Esophagus squamous epithelium (tissue), 5 donors: ENCODE data around the gene SERPINA5. TPM values are rescaled to one million over a fixed set of nuclear protein-coding genes. Genes with fewer than 3 reads are reported as not detected.

Experiments used
- DNase-seq: peaks from one replicate; lab custom pipeline; 2025; lab: John Stamatoyannopoulos, UW
- H3K27ac ChIP-seq, 4 donors: fragments of 200-600 bp; sonication (generic); one replicate each; pipeline ENCODE4 v1.5.1; 2016 to 2019; ENCODE audit warnings: mild to moderate bottlenecking in 1 of 4
- H3K27me3 ChIP-seq, 4 donors: fragments of 200-600 bp; sonication (generic); 1 replicate in 3 of 4; 2 replicates in 1 of 4; pipeline versions ENCODE4 v1.5.1 to v1.6.0; 2017 to 2021; ENCODE audit warnings: antibody characterized with exemption in 1 of 4
- H3K36me3 ChIP-seq, 3 donors: fragments of 200-600 bp; sonication (generic); one replicate each; pipeline ENCODE4 v1.5.1; 2016 to 2019
- H3K4me1 ChIP-seq, 3 donors: fragments of 200-600 bp; sonication (generic); one replicate each; pipeline ENCODE4 v1.5.1; 2017 to 2019
- H3K4me3 ChIP-seq, 4 donors: fragments of 200-600 bp; sonication (generic); 1 replicate in 3 of 4; 2 replicates in 1 of 4; pipeline ENCODE4 v1.5.1; 2016 to 2019; ENCODE audit warnings: mild to moderate bottlenecking in 2 of 4, moderate library complexity in 1 of 4
- H3K9me3 ChIP-seq, 3 donors: fragments of 200-600 bp; sonication (generic); one replicate each; pipeline ENCODE4 v1.5.1; 2016 to 2019
- POLR2A ChIP-seq, 4 donors: fragments of 450-650 bp; IDR thresholded peaks; one replicate each; pipeline ENCODE4 v1.6.1; 2017; ENCODE audit warnings: antibody characterized with exemption in 4 of 4, mild to moderate bottlenecking in 4 of 4, moderate library complexity in 3 of 4
- WGBS, 2 donors: methylation state at CpG; one replicate each; pipeline ENCODE4 v1.1.5; 2018; 5-methylcytosine and 5-hydroxymethylcytosine counted together
- intact Hi-C: fragments of 100-400 bp; cut with DNase I; formaldehyde crosslinking; loops from one replicate; pipeline ENCODE4 v1.15.0; 2022
- total RNA-seq, 4 donors: library from RNA; depleted of rRNA; stranded (reverse); fragments of >200 nt; gene quantifications; one replicate each; pipeline ENCODE4 v1.1.0, GENCODE V29; 2016
- TF ChIP-seq, protein P1 (sequence below), 6 experiments: fragments of 450-650 bp in 4 of 6; fragments of 200-600 bp in 2 of 6; sonication (generic) in 2 of 6; IDR thresholded peaks; one replicate each; pipeline ENCODE4 v1.5.1; 2016 to 2019; ENCODE audit warnings: antibody characterized with exemption in 6 of 6, mild to moderate bottlenecking in 4 of 6, moderate library complexity in 4 of 6
- donor health status: DM: yes; HTN: yes; CAD: no.

Gene SERPINA5
- total RNA-seq, 4 donors from 2014 or later: 0.12 to 0.38 (median 0.35) TPM; not detected in 1

DNA sequence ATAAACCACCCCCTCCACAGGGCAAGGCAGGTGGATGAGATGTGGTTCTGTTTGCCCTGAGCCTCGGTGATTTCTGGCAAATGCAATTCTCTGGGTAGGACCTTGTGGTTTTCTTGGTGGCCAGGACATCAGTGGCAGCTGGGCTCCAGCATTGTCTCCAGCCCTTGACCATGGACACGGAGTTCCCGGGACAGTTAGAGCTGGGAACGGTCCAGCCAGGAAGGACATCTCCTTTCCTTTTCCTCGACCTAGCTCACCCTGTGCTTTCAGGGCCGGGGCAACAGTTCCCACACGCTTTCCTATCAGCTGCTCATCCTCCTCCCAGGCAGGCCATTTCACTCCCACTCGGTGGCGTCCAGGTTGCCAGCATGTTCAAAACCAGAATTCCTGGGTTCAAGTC is 10.8 kb upstream of the SERPINA5 start:
- Histone ChIP-seq H3K9me3 (no peaks in the 10 kb centered on the region), H3K27me3 (no peaks in the 10 kb centered on the region), H3K36me3 (no peaks in the 10 kb centered on the region), H3K4me3 (no peak overlapping the region), H3K27ac (no peak overlapping the region), H3K4me1 (peaks cover 0 to 12% (median 0%) of the 10 kb centered on the region in 3 donors)
- intact Hi-C loops: no loop called here
- no peak for DNase-seq
- 65 to 88% methylated on average over 2 to 5 of the region's 9 CpGs for WGBS, 2 donors
- TF ChIP-seq, protein P1, sequence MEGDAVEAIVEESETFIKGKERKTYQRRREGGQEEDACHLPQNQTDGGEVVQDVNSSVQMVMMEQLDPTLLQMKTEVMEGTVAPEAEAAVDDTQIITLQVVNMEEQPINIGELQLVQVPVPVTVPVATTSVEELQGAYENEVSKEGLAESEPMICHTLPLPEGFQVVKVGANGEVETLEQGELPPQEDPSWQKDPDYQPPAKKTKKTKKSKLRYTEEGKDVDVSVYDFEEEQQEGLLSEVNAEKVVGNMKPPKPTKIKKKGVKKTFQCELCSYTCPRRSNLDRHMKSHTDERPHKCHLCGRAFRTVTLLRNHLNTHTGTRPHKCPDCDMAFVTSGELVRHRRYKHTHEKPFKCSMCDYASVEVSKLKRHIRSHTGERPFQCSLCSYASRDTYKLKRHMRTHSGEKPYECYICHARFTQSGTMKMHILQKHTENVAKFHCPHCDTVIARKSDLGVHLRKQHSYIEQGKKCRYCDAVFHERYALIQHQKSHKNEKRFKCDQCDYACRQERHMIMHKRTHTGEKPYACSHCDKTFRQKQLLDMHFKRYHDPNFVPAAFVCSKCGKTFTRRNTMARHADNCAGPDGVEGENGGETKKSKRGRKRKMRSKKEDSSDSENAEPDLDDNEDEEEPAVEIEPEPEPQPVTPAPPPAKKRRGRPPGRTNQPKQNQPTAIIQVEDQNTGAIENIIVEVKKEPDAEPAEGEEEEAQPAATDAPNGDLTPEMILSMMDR (IDR thresholded peaks at IDR 0.05): no peak
- TF ChIP-seq POLR2A (IDR thresholded peaks at IDR 0.05): no peak

DNA sequence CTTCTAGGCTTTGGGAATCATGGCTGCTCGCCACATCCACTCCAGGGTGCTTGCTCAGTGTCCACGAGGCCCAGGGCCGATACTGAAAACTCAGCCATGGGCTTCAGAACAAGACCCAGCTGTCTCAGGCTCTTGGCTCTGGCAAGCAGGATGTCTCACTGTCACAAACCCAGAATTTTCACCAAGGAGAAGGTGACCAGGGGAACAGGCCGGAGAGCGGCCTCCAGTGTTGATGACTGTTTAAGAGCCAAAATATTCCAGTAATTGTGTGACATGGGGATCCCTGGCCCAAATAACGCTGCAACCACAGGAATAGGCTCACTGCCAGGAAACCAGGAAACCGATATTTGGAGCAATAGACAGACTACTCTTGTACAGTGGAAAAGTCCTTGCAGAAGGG is 9.8 kb upstream of the SERPINA5 start:
- intact Hi-C loops: no loop called here
- peak overlapping the region in 3 of 4 donors; percentile 25 to 54 (median 34) for H3K27ac ChIP-seq
- no peaks in the 10 kb centered on the region for H3K36me3 ChIP-seq
- 33 to 92% methylated on average over 2 to 4 of the region's 7 CpGs for WGBS, 2 donors
- H3K4me1 ChIP-seq: peaks cover 0 to 12% (median 0%) of the 10 kb centered on the region in 3 donors
- no peaks in the 10 kb centered on the region for H3K9me3 ChIP-seq
- TF ChIP-seq POLR2A (IDR thresholded peaks at IDR 0.05): no peak
- TF ChIP-seq, protein P1 (IDR thresholded peaks at IDR 0.05): no peak
- no peak overlapping the region for H3K4me3 ChIP-seq
- H3K27me3 ChIP-seq: no peaks in the 10 kb centered on the region
- DNase-seq: no peak

DNA sequence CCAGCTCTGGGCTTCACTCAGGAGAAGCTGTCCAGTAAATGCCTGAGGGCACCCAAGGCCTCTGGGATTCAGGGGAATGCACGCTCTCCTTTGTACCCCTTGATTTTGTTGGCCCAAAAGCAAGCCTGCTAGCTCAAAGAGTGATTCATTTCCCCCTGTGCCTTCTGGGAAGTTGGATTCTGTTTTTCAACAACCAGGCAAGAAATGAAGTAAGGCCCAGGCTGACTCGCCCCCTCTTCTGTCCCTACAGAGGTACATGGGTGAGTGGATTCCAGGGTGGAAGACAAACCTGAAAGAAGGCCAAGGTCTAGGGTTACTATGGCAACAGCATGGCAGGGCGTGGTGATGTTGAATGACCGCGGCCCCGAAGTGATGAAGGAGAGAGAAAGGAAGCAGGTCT is 9.3 kb upstream of the SERPINA5 start:
- DNase-seq: no peak

DNA sequence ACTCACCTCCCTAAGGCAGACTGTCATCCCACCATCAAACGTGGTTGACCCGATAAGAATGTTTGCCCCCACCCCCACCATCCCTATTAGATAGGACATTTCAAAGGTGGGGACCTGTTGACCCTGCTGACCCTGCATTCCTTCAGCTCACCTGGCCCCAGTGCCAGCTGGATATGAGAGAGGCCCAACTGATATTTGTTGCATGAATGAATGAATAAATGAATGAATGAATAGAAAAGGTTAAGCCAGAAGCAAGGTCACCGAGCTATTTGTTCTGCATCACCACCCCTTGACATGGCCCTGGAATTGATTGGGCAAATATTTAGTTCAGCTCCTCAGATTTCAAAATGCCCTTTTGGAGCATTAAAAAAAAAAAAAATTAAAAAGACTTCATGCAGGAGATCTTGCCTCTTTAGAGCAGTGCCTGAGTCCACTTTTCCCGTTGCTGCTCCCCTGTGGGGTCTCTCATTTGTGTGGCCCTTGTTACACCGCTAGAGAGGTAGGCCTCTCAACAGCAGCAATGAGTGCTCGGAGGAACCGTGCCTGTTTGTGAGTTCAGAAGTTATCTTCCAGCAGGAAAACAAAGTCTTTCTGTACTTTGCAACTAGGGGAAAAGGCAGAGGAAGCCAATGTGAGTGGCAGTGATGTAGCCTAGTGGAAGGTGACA is 8.5 kb upstream of the SERPINA5 start:
- H3K27ac ChIP-seq: no peak overlapping the region
- intact Hi-C loops: no loop called here
- DNase-seq: no peak
- no peaks in the 10 kb centered on the region for H3K9me3 ChIP-seq
- peaks cover 0 to under 1% (median 0%) of the 10 kb centered on the region in 4 donors for H3K27me3 ChIP-seq
- peaks cover 0 to 12% (median 0%) of the 10 kb centered on the region in 3 donors for H3K4me1 ChIP-seq
- H3K36me3 ChIP-seq: no peaks in the 10 kb centered on the region
- no peak overlapping the region for H3K4me3 ChIP-seq
- 76% methylated on average over 5 to 7 of the region's 7 CpGs for WGBS, 2 donors
- TF ChIP-seq, protein P1 (IDR thresholded peaks at IDR 0.05): no peak
- TF ChIP-seq POLR2A (IDR thresholded peaks at IDR 0.05): no peak

More for the DNA sequence above, 9.3 kb upstream of the SERPINA5 start:
- H3K4me1 ChIP-seq: peaks cover 0 to 12% (median 0%) of the 10 kb centered on the region in 3 donors
- no peak for TF ChIP-seq POLR2A (IDR thresholded peaks at IDR 0.05)
- TF ChIP-seq, protein P1 (IDR thresholded peaks at IDR 0.05): no peak
- no peaks in the 10 kb centered on the region for H3K27me3 ChIP-seq
- intact Hi-C loops: no loop called here
- H3K4me3 ChIP-seq: no peak overlapping the region
- peak overlapping the region in 2 of 4 donors; percentile 34 to 54 for H3K27ac ChIP-seq
- 59 to 61% methylated on average over 6 of the region's 6 CpGs for WGBS, 2 donors
- no peaks in the 10 kb centered on the region for H3K9me3 ChIP-seq
- no peaks in the 10 kb centered on the region for H3K36me3 ChIP-seq

DNA sequence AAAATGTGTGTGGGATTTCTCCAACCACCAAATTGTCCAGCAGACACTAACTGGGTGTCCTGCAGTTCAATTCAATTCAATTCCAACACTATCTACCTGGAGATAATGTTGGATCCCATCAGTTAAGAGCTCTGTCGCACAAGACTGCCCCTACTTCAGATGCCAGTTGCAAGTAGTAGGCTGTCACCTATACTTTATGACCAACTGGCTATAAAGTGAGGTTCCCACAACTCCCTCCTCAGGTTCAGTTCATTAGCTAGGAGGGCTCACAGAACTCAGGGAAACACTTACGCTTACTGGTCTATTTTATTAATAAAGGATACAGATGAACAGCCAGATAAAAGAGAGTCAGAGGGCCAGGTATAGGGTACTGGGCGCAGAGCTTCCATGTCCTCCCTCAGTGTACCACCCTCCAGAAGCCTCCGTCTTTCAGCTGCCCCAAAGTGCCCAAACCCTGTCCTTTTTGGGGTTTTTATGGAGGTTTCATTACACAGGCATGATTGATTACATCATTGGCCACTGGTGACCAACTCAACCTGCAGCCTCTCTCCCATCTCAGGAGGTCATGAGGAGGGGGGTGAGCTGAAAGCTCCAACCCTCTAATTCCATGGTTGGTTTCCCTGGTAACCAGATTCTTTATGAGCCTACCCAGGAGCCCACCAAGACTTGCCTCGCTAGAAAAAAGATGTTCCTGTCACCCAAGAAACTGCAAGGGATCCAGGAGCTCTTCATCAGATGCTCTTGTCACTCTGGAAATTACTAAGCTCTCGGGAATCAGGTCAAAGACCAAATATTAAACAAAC is 7.5 kb upstream of the SERPINA5 start:
- intact Hi-C loops: no loop called here
- no peak for DNase-seq
- H3K9me3 ChIP-seq: no peaks in the 10 kb centered on the region
- no peak overlapping the region for H3K4me3 ChIP-seq
- H3K36me3 ChIP-seq: no peaks in the 10 kb centered on the region
- WGBS, 2 donors: 76 to 78% methylated on average over 6 of the region's 6 CpGs
- TF ChIP-seq POLR2A (IDR thresholded peaks at IDR 0.05): no peak
- TF ChIP-seq, protein P1 (IDR thresholded peaks at IDR 0.05): no peak
- H3K4me1 ChIP-seq: peaks cover 0 to 12% (median 0%) of the 10 kb centered on the region in 3 donors
- H3K27ac ChIP-seq: no peak overlapping the region
- peaks cover 0 to 8% (median 0%) of the 10 kb centered on the region in 4 donors for H3K27me3 ChIP-seq
